ENCODE data around the gene EML1. TPM values are rescaled to one million over a fixed set of nuclear protein-coding genes. Genes with fewer than 3 reads are reported as not detected.

The EML1 gene
- total and polyA plus RNA-seq, 3 donors from 2014 or later = 18.1 to 22.7 (median 22.0) TPM

- no peak for DNase-seq
- H3K4me3 ChIP-seq = no peak overlapping the region
- no peaks in the 10 kb centered on the region for H3K4me1 ChIP-seq
- 95 to 98% methylated on average over 6 of the region's 6 CpGs for WGBS, 2 donors
- intact Hi-C loops (cut with DNase I; ENCODE audit: low total_unique reads) = no loop called here
- H3K27me3 ChIP-seq = no peaks in the 10 kb centered on the region
- no peaks in the 10 kb centered on the region for H3K9me3 ChIP-seq
- no peak for TF ChIP-seq CTCF (IDR thresholded peaks at IDR 0.05)
- TF ChIP-seq POLR2A (IDR thresholded peaks at IDR 0.05) = no peak
- H3K27ac ChIP-seq = no peak overlapping the region
- no peaks in the 10 kb centered on the region for H3K36me3 ChIP-seq (ENCODE audit: low read depth, missing control alignments)
These were observed 136.4 kb downstream of the EML1 start for GRCh38 chr14:99929601-99930000.

GRCh38 chr14:99930420-99931274 is 137.4 kb downstream of the EML1 start:
- DNase-seq = no peak
- TF ChIP-seq POLR2A (IDR thresholded peaks at IDR 0.05) (no peak), CTCF (IDR thresholded peaks at IDR 0.05) (no peak)
- intact Hi-C loops (cut with DNase I; ENCODE audit: low total_unique reads) = no loop called here
- Histone ChIP-seq H3K4me1 (no peaks in the 10 kb centered on the region), H3K9me3 (no peaks in the 10 kb centered on the region), H3K27ac (no peak overlapping the region), H3K4me3 (no peak overlapping the region), H3K36me3 (ENCODE audit: low read depth, missing control alignments) (no peaks in the 10 kb centered on the region), H3K27me3 (no peaks in the 10 kb centered on the region)
- WGBS, 2 donors = 85 to 86% methylated on average over 6 of the region's 6 CpGs

- TF ChIP-seq CTCF (IDR thresholded peaks at IDR 0.05) (no peak), POLR2A (IDR thresholded peaks at IDR 0.05) (no peak)
- whole genome bisulfite sequencing, 2 donors = 85 to 98% methylated on average over 4 of the region's 4 CpGs
These were observed 138.1 kb downstream of the EML1 start for GRCh38 chr14:99931308-99931707.

GRCh38 chr14:99936056-99936455 is 142.8 kb downstream of the EML1 start:
- Histone ChIP-seq H3K9me3 (no peaks in the 10 kb centered on the region), H3K36me3 (ENCODE audit: low read depth, missing control alignments) (no peaks in the 10 kb centered on the region), H3K4me1 (no peaks in the 10 kb centered on the region), H3K27me3 (no peaks in the 10 kb centered on the region), H3K27ac (no peak overlapping the region), H3K4me3 (no peak overlapping the region)
- 90 to 96% methylated on average over 16 of the region's 16 CpGs for WGBS, 2 donors
- intact Hi-C loops (cut with DNase I; ENCODE audit: low total_unique reads) = no loop called here
- TF ChIP-seq POLR2A (IDR thresholded peaks at IDR 0.05) (no peak), CTCF (IDR thresholded peaks at IDR 0.05) (no peak)
- no peak for DNase-seq

More at GRCh38 chr14:99931308-99931707, 138.1 kb downstream of the EML1 start:
- Histone ChIP-seq H3K4me3 (no peak overlapping the region), H3K4me1 (no peaks in the 10 kb centered on the region), H3K27ac (no peak overlapping the region), H3K36me3 (ENCODE audit: low read depth, missing control alignments) (no peaks in the 10 kb centered on the region), H3K27me3 (no peaks in the 10 kb centered on the region), H3K9me3 (no peaks in the 10 kb centered on the region)
- DNase-seq = no peak
- intact Hi-C loops (cut with DNase I; ENCODE audit: low total_unique reads) = no loop called here
